T-helper 1 cell treated with Interleukin-12 subunit alpha and Interleukin-12 subunit beta and Interleukin-4 antibody, amounts not matched to agents 30 μg/mL and 1 μg/mL, for 36 hours (primary cell): ENCODE measurements around the gene TWF2.

Source experiments
- H3K27ac Mint-ChIP-seq: one replicate; pipeline ENCODE4 v1.8.0; 2021; ENCODE audit warnings: mild to moderate bottlenecking, mixed read lengths
- H3K27me3 Mint-ChIP-seq: one replicate; pipeline ENCODE4 v1.8.0; 2021; ENCODE audit warnings: low read depth, mixed read lengths
- H3K36me3 Mint-ChIP-seq: one replicate; pipeline ENCODE4 v1.8.0; 2021; ENCODE audit warnings: low read depth, mixed read lengths
- H3K4me1 Mint-ChIP-seq: one replicate; pipeline ENCODE4 v1.8.0; 2021; ENCODE audit warnings: low read depth, mixed read lengths
- H3K4me3 Mint-ChIP-seq: one replicate; pipeline ENCODE4 v1.8.0; 2021; ENCODE audit warnings: mild to moderate bottlenecking, moderate library complexity, mixed read lengths
- H3K9me3 Mint-ChIP-seq: one replicate; pipeline ENCODE4 v1.8.0; 2021; ENCODE audit warnings: mixed read lengths

TWF2 gene

DNA sequence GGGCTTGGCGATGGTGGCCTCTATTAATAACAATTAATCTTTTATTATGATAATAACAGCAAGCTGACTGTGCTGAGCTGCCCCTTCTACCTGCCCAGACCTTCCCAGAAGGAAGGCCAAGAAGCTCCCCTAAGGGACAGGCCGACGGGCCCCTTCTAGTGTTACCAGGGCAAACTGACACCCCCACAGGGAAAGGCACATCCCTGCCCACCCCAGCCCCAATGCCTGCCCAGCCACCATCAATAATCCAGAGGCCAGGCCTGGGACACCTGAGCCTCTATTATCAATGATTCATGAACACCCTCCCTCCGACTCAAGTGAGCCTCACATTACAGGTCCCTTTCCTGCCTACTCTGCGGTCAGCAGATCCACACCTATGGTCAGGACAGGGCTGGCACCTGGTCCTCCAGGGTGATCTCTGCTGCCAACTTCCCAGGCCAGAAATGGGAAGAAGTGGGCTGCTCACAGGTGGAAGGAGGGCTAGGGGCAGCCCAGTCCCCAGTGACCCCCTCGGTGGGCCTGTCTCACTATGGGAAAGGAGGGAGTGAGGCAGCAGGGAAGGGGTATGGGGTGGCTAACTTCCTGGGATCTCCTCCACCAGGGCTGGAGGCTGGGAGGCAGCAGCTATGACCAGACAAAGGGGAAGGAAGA, 1.8 kb downstream of the TWF2 start:
- H3K4me3 Mint-ChIP-seq = peak overlapping the region; percentile 97
- peaks cover 49% of the 10 kb centered on the region for H3K4me1 Mint-ChIP-seq
- H3K9me3 Mint-ChIP-seq = no peaks in the 10 kb centered on the region
- no peaks in the 10 kb centered on the region for H3K27me3 Mint-ChIP-seq
- peak overlapping the region; percentile 20 for H3K27ac Mint-ChIP-seq
- peaks cover 27% of the 10 kb centered on the region for H3K36me3 Mint-ChIP-seq

DNA sequence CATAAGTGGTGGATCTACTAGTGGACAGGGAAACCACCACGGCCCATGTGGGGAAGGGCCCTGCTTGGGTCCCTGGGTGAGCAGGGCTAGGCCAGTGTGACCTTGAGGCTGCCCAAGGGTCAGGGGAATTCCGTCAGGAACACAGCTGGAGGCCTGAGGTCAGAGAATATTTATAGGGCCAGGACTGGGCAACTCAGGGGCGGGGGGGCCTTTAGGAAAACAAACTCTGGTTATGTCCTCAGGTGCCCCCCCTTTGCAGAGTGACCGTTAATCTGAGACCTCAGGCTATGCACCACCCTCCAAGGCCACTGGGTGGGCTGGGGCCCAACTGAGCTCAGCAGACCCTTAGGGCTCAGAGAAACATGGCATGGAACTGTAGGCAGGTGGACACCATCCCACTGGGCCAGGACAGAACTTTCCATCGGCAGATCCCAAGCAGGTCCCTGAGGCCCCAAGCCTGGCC, 2.5 kb downstream of the TWF2 start:
- Mint-ChIP-seq H3K27me3 (no peaks in the 10 kb centered on the region), H3K27ac (no peak overlapping the region), H3K4me1 (peaks cover 46% of the 10 kb centered on the region), H3K9me3 (no peaks in the 10 kb centered on the region), H3K36me3 (peaks cover 31% of the 10 kb centered on the region), H3K4me3 (peak overlapping the region; percentile 7)

DNA sequence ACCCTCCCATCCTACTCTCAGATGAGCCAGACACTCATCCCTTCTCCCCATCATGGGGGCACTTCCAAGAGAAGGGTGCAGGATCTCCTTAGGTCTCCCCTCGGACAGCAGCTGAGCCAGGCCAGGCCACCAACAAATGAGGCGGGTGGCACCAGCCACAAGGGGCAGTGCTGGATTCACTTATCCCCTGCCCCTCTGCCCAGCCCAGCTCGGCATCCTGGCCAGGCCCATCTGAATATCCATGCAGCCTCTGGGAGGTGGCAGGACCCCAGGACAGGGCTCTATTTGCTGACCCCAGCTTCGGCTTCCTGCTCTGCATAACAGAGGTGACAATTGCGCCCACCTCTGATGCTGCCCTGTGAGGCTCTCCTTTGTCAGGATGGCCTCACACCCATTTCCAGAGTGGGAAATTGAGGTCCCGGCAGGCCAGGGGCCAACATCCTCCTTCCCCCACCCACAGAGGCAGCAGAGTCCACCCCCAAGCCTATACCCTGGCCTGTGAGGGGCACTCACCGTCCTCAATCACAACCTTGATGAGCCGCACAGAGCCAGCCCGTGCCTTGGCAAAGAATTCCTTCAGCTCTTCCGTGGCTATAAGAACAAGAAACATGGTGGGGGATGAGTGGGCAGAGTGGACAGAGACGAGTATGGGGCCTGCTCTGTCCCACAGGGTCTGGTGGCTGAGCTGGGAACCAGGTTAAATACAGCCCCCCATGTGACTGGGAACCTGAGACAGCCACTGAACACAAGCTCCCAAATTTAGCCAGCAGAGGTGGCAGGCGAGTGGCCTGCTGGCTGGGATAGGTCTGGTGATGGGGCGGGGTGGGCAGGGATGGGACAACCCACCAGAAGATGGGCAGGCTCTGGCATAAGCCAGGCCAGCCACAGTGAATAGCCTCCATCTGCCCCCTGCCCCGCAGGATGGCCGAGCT, 4.2 kb downstream of the TWF2 start:
- Mint-ChIP-seq H3K36me3 (peaks cover 35% of the 10 kb centered on the region), H3K27ac (no peak overlapping the region), H3K4me1 (peaks cover 33% of the 10 kb centered on the region), H3K27me3 (no peaks in the 10 kb centered on the region), H3K4me3 (no peak overlapping the region), H3K9me3 (no peaks in the 10 kb centered on the region)

DNA sequence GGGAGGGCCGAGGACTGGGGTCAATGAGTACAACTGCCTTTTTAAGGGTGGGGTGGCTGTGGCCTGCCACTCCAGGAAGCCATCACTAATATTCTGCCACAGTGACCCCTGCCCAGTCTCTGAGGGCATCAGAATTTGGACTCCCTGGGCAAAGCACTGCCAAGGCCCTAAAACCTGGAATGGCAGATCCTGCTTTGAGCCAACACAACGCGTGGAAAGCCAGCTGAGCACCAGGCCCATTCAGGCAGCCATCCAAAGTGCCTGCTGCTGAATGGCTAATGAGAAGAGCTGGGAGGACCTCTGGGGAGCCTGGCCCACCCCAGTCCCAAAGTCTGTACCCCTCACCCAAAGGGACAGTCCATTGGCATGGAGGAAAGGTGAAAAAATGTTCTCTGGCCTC, 5.0 kb downstream of the TWF2 start:
- Mint-ChIP-seq H3K4me3 (no peak overlapping the region), H3K4me1 (peaks cover 32% of the 10 kb centered on the region)

DNA sequence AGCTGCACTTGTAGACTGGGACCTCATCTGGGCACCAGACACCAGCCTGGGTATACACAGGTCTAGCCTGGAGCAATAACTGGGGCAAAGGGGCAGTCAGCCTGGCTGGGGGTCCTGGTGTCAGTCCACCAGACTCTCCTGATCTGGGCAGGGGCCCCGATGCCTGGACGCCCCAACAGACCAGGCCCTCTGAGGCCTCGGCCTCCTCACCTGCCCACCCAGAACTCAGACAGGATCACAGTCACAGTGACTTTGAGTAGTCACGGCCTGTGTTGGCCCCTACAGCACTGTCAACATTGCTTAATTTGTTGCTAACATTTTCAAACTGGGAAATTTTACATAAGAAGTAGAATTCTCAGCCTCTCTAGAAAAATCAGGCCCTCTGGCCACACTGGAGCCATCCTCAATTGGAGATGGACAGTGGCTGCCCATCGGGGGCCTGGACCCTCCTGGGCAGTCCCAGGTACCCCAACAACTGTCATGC, 5.8 kb downstream of the TWF2 start:
- Mint-ChIP-seq H3K27me3 (no peaks in the 10 kb centered on the region), H3K27ac (peak overlapping the region; percentile 31), H3K9me3 (no peaks in the 10 kb centered on the region), H3K36me3 (peaks cover 28% of the 10 kb centered on the region), H3K4me3 (no peak overlapping the region), H3K4me1 (peaks cover 26% of the 10 kb centered on the region)

More for the DNA sequence above, 5.0 kb downstream of the TWF2 start:
- Mint-ChIP-seq H3K27ac (no peak overlapping the region), H3K36me3 (peaks cover 32% of the 10 kb centered on the region), H3K9me3 (no peaks in the 10 kb centered on the region), H3K27me3 (no peaks in the 10 kb centered on the region)

DNA sequence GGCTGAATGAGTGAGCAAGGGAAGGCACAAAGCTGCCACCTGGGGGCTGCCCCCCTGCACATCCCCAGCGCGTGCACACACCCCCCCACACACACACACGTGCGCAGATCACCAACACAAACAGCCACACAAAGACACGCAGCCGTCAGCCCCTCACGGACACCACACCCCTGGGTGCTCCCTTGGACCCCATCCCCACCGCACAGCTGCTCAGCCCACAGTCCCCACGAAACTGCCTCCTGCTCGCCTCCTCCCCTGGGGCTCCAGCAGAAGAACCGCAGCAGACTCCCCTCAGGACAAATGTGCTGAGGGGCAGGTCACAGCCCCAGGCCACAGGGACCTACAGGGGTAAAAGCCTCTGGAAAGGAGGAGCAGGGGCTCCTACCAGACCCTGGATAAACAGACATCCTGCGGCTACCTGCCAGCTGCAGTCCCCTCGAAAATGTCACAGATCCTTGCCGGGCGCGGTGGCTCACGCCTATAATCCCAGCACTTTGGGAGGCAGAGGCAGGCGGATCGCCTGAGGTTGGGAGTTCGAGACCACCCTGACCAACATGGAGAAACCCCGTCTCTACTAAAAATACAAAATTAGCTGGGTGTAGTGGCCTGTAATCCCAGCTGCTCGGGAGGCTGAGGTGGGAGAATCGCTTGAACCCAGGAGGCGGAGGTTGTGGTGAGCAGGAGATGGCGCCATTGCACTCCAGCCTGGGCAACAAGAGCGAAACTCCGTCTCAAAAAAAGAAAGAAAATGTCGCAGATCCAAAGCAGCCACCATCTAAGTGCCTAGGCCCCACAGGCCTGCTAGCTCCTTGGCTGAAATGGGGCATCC, 6.5 kb downstream of the TWF2 start:
- H3K4me3 Mint-ChIP-seq = no peak overlapping the region
- H3K27me3 Mint-ChIP-seq = no peaks in the 10 kb centered on the region
- H3K27ac Mint-ChIP-seq = peak overlapping the region; percentile 31
- peaks cover 26% of the 10 kb centered on the region for H3K4me1 Mint-ChIP-seq
- H3K9me3 Mint-ChIP-seq = no peaks in the 10 kb centered on the region
- H3K36me3 Mint-ChIP-seq = peaks cover 28% of the 10 kb centered on the region

DNA sequence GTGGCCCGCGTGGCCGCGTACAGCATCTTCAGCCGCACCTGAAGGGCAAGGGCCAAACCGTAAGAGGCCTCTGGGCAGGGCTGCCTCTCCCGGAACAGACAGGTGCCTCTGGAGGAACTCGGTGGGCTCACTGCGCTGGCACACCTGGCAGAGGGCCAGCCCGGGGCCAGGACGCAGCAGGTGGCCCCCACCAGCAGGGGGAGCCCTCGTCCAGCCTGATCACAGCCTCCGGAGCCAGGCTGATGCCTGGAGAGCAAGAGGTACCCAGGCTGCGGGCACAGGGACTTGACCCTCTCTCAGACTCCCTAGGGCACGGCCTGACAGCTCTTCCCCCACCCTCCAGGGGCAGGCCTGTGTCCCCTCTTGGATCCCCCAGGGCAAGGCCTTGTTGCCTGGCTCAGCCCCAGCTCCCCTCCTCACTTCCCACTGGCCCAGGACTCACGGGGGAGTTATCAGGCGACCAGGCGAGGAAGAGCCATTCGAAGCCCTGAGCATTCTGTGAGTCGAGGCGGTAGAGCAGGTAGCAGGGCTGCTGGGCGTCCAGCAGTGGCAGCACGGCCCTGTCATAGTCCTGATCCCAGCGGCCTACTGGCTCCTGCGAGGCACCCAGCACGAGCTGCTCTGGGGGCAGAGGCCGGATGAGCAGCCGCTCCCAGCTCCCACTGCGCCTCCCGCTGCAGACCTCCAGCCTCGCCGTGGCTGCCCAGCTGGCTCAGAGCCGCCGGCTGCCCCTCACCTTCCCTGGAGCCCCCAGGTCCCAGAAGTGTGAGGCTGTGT, 7.3 kb downstream of the TWF2 start:
- Mint-ChIP-seq H3K9me3 (no peaks in the 10 kb centered on the region), H3K36me3 (peaks cover 26% of the 10 kb centered on the region), H3K4me1 (peaks cover 26% of the 10 kb centered on the region), H3K27ac (peak overlapping the region; percentile 72), H3K27me3 (no peaks in the 10 kb centered on the region), H3K4me3 (peak overlapping the region; percentile 34)

DNA sequence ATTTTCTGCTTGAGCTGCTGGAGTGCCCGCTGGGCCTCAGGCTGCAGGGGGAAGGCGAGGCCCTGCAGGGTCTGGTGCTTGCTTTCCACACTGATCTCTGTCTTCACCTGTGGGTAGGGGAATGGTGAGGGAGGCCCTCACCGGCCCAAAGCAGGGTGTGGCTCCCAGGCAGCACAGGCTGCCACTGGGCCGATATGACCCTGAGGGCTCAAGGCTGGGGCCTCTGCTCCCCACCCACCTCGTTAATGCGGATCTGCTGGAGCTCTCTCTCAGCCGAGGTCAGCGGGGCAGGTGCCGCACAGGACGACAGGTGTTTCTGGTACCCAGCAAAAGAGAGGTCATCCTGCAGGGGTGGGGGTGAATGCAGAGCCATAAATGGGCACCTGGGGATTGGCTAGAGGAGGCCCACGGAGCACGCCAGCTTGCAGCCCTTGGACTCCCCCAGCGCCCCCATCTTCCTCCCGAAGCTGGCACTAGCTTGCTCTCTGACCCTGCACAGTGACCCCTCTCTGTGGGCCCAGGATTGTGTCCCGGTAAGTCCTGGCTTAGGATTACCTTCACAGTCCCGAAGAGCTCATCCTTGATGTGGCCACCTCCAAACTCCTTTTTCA, 8.0 kb downstream of the TWF2 start:
- Mint-ChIP-seq H3K4me1 (peaks cover 31% of the 10 kb centered on the region), H3K36me3 (peaks cover 23% of the 10 kb centered on the region), H3K27ac (no peak overlapping the region)

DNA sequence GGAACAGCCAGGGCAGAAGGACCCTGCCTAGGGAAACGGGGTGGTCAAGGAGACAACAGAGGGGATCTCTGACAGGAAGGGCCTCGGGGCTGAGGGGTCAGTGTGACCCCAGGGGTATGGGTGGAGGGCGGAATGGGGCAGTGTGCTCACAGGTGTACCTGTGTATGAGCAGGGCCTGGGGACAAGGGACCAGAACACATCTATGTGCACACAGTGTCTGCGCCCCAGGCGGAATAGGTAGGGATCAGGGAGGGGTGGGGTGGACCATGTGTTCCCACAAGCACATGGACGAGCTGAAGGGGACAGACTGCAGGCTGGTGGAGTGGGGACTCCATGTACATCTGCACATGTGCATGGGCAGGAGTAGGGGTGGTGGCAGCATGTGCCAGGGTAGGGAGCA, 8.5 kb downstream of the TWF2 start:
- peaks cover 33% of the 10 kb centered on the region for H3K4me1 Mint-ChIP-seq
- no peaks in the 10 kb centered on the region for H3K9me3 Mint-ChIP-seq
- H3K4me3 Mint-ChIP-seq = no peak overlapping the region
- no peaks in the 10 kb centered on the region for H3K27me3 Mint-ChIP-seq
- no peak overlapping the region for H3K27ac Mint-ChIP-seq
- H3K36me3 Mint-ChIP-seq = peaks cover 23% of the 10 kb centered on the region

More for the DNA sequence above, 8.0 kb downstream of the TWF2 start:
- no peaks in the 10 kb centered on the region for H3K27me3 Mint-ChIP-seq
- no peaks in the 10 kb centered on the region for H3K9me3 Mint-ChIP-seq
- H3K4me3 Mint-ChIP-seq = no peak overlapping the region

DNA sequence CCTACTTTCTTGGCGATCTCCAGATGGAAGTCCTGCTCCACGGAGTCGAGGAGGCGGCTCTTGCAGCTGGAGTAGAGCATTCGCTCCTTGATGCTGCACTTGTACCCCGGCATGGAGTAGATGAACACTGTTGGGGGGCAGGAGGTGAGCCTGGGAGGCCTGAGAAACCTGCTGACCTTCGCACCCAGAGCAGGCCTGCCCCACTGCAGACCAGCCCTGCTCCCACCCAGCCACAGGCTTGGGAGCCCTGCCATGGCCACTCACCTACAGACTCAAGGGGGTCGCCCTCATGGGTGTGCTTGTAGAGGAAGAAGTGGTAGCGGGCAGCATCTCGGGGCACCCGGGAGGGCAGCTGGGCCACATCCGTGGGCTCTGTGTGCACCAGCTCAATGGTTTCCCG, 9.3 kb downstream of the TWF2 start:
- Mint-ChIP-seq H3K27me3 (no peaks in the 10 kb centered on the region), H3K9me3 (no peaks in the 10 kb centered on the region), H3K36me3 (peaks cover 23% of the 10 kb centered on the region), H3K27ac (no peak overlapping the region), H3K4me1 (peaks cover 37% of the 10 kb centered on the region), H3K4me3 (no peak overlapping the region)

DNA sequence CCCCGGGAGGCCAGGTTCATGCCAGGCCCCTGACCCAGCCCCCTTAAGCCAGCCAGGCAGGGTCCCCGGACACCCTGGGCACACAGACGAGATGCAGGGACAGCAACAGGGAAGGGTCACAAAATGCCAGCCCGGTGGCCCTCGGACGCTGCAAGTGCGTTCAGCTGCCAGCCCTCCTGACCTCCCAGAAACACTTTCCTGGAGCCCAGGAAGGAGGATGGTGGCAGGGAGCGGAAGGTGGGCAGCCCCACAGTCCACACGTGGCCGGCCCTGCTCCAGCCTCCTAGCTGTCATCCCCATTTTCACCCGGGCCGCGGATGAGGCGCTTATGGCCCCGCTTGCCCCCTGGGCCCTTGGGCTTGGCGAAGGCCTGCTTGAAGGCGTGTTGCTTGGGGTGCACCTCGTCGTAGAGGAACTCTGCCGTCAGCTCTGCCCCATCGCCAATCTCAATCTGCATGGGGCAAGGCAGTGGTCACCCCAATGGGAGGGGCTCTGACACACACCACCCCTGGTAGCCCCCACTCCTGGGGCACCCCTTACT, 10.1 kb downstream of the TWF2 start:
- no peak overlapping the region for H3K27ac Mint-ChIP-seq
- no peak overlapping the region for H3K4me3 Mint-ChIP-seq
- H3K27me3 Mint-ChIP-seq = no peaks in the 10 kb centered on the region
- peaks cover 21% of the 10 kb centered on the region for H3K36me3 Mint-ChIP-seq
- H3K9me3 Mint-ChIP-seq = no peaks in the 10 kb centered on the region
- H3K4me1 Mint-ChIP-seq = peaks cover 35% of the 10 kb centered on the region

DNA sequence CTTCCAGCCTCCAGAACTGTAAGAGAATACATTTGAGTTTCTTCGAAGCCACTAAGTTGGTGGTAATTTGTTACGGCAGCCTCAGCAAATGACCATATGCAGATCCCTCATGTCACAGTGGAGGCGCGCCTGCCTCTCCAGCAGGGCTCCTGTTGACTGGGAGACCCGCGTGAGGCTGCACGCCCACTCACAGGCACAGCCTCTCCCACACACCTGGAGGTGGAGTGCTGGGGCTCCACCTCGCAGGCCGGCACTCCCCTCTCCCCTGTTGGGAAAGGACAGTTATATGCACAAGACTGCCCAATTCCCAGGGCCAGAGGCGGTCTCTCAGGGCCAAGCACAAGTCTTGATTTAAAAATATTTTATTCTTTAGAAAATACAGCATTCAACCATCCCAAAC, 10.7 kb downstream of the TWF2 start:
- Mint-ChIP-seq H3K4me1 (peaks cover 38% of the 10 kb centered on the region), H3K36me3 (peaks cover 22% of the 10 kb centered on the region), H3K27ac (no peak overlapping the region), H3K9me3 (no peaks in the 10 kb centered on the region), H3K4me3 (no peak overlapping the region), H3K27me3 (no peaks in the 10 kb centered on the region)

DNA sequence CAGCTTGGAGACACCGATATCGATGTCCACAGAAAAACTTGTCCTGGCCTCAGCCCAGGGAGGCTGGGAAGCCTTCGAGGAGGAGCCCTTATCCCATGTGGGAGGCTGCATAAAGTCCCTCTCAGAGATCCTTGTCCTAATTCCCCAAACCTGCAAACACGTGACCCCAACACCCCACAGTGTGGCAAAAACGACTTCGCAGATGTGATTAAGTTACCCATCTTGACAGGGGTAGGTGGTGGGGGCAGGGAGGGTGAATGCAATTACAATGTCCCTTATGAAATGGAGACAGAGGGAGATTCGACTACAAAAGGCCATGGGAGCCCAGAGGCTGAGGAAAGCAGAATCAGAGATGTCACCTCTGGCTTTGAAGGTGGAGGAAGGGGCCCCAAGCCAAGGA, 11.2 kb downstream of the TWF2 start:
- no peaks in the 10 kb centered on the region for H3K27me3 Mint-ChIP-seq
- H3K27ac Mint-ChIP-seq = no peak overlapping the region
- H3K36me3 Mint-ChIP-seq = peaks cover 22% of the 10 kb centered on the region
- no peaks in the 10 kb centered on the region for H3K9me3 Mint-ChIP-seq
- H3K4me1 Mint-ChIP-seq = peaks cover 41% of the 10 kb centered on the region
- no peak overlapping the region for H3K4me3 Mint-ChIP-seq
